PC-9 (cell line): Measurements from ENCODE around the gene MTUS2. TPM values are rescaled to one million over a fixed set of nuclear protein-coding genes. Genes with fewer than 3 reads are reported as not detected.

Source experiments
- BruUV-seq: library from RNA; stranded (reverse); fragments of 400-500 nt; replicated peaks from 2 replicates; lab custom pipeline; 2021; lab: Mats Ljungman, UMichigan
- CTCF ChIA-PET: fragments of 300-600 bp; sonication (Branson Sonifier 250); formaldehyde crosslinking; loops from one replicate; lab custom pipeline; 2022; ENCODE audit warnings: antibody characterized with exemption; lab: Charles Lee
- POLR2A ChIA-PET: fragments of 300-600 bp; sonication (Branson Sonifier 250); formaldehyde crosslinking; loops from one replicate; lab custom pipeline; 2022; ENCODE audit warnings: antibody characterized with exemption; ENCODE audit not compliant: unreplicated experiment; lab: Charles Lee
- DNase-seq, 2 experiments: peaks; one replicate each; pipeline versions ENCODE4 v3.0.0 to v3.0.0-alpha.2; 2015 to 2022; ENCODE audit warnings: mixed read lengths in 1 of 2
- H2AFZ ChIP-seq: fragments of 200-600 bp; sonication (generic); 2 replicates; pipeline ENCODE4 v1.8.1; 2017; ENCODE audit warnings: antibody characterized with exemption
- H3F3A ChIP-seq: fragments of 200-600 bp; sonication (generic); 2 replicates; pipeline ENCODE4 v1.8.1; 2017; ENCODE audit warnings: antibody characterized with exemption, mild to moderate bottlenecking, low read depth; ENCODE audit not compliant: insufficient read depth
- H3K27ac ChIP-seq: fragments of 200-600 bp; sonication (generic); 2 replicates; pipeline ENCODE4 v1.6.1; 2016; ENCODE audit warnings: mixed run types
- H3K27me3 ChIP-seq: fragments of 200-600 bp; sonication (generic); 2 replicates; pipeline ENCODE4 v1.6.1; 2016; ENCODE audit warnings: low read depth, mixed run types; ENCODE audit not compliant: insufficient read depth
- H3K36me3 ChIP-seq: fragments of 200-600 bp; sonication (generic); 2 replicates; pipeline ENCODE4 v1.6.1; 2016; ENCODE audit warnings: low read depth, mixed run types
- H3K4me1 ChIP-seq: fragments of 200-600 bp; sonication (generic); replicated peaks from 2 replicates; pipeline ENCODE4 v1.6.1; 2016; ENCODE audit warnings: mixed run types; ENCODE audit not compliant: insufficient read depth
- H3K4me2 ChIP-seq: fragments of 200-600 bp; sonication (generic); 2 replicates; pipeline ENCODE4 v1.6.1; 2017; ENCODE audit warnings: mixed run types
- H3K4me3 ChIP-seq: fragments of 200-600 bp; sonication (generic); 2 replicates; pipeline ENCODE4 v1.6.1; 2016; ENCODE audit warnings: mixed run types
- H3K79me2 ChIP-seq: fragments of 200-600 bp; sonication (generic); 2 replicates; pipeline ENCODE4 v1.6.1; 2017; ENCODE audit warnings: low read depth, mixed run types
- H3K9me2 ChIP-seq: fragments of 200-600 bp; sonication (generic); 2 replicates; pipeline ENCODE4 v1.8.1; 2017; ENCODE audit warnings: mild to moderate bottlenecking; ENCODE audit not compliant: insufficient read depth
- H3K9me3 ChIP-seq: fragments of 200-600 bp; sonication (generic); 2 replicates; pipeline ENCODE4 v1.8.1; 2016; ENCODE audit warnings: low read depth; ENCODE audit not compliant: insufficient read depth
- H4K20me1 ChIP-seq: fragments of 200-600 bp; sonication (generic); 2 replicates; pipeline ENCODE4 v1.8.1; 2017; ENCODE audit not compliant: insufficient read depth
- CTCF ChIP-seq: fragments of 200-600 bp; sonication (generic); conservative IDR thresholded peaks from 2 replicates; pipeline ENCODE4 v1.6.1; 2017; ENCODE audit warnings: mixed run types, antibody characterized with exemption, mild to moderate bottlenecking, moderate library complexity
- EZH2 ChIP-seq: fragments of 200-600 bp; sonication (generic); IDR thresholded peaks from 2 replicates; pipeline ENCODE4 v1.8.0; 2017; ENCODE audit warnings: antibody characterized with exemption, low read depth
- intact Hi-C: fragments of 100-400 bp; cut with micrococcal nuclease; formaldehyde crosslinking; loops from one replicate; pipeline ENCODE4 v1.10.0; 2022; ENCODE audit not compliant: unreplicated experiment
- total RNA-seq: library from RNA; stranded (reverse); gene quantifications from 2 replicates; pipeline ENCODE4 v1.2.3, GENCODE V29; 2021

Gene MTUS2
- total RNA-seq, 1 experiment from 2014 or later = not detected

DNA sequence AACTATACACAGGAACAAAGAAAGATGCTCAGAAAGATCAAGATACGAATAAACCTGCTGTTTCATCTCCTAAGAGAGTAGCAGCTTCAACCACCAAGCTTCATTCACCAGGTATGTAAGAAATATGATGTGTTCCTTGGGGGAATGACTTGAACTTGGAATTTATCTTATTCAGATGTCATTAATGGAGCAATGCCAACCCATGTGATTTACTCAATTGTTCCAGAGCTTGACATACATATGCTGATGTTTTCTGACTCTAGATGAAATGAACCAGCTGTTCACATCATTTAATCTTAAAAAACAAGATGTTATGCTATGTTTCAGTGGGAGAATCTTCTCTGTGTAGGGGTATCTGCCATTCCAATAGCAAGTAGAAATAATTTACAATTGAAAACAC is 504.5 kb downstream of the MTUS2 start:
- no peaks in the 10 kb centered on the region for H3K9me2 ChIP-seq
- no peak overlapping the region for H3K27ac ChIP-seq
- BruUV-seq = no TSS peak
- H3K4me1 ChIP-seq = no peaks in the 10 kb centered on the region
- intact Hi-C loops = no loop called here
- H3K4me3 ChIP-seq = no peak overlapping the region
- CTCF ChIA-PET = no interaction called here
- H3K27me3 ChIP-seq = peaks cover 54% of the 10 kb centered on the region
- no peaks in the 10 kb centered on the region for H4K20me1 ChIP-seq
- TF ChIP-seq EZH2 = no peak
- H3K36me3 ChIP-seq = no peaks in the 10 kb centered on the region
- no peaks in the 10 kb centered on the region for H3F3A ChIP-seq
- no peaks in the 10 kb centered on the region; the same call in 1 of the 2 replicates for H3K9me3 ChIP-seq
- POLR2A ChIA-PET = no interaction called here
- H3K79me2 ChIP-seq = no peaks in the 10 kb centered on the region
- no peak overlapping the region for H3K4me2 ChIP-seq
- no peak overlapping the region for H2AFZ ChIP-seq
- DNase-seq = no peak

DNA sequence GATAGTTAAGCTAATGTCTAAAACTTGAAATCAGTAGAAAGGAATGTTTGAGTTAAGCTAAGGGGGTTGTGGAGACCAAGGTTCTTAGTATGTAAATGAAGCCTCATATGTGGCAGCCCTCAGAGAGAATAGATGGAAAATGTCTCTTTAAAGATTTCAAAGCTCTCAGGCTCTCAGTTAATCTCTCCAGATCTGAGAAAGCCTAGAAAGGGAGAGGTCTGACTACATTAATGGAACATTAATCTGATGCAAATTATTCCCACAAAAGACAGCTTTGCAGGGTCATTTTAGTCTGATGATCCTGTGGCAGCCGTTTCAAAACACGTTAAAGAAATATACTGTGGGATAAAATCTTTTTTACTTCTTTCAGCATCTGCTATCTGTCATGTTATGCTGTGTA is 508.4 kb downstream of the MTUS2 start:
- H3K4me2 ChIP-seq = no peak overlapping the region
- H3K79me2 ChIP-seq = no peaks in the 10 kb centered on the region
- ChIA-PET POLR2A (no interaction called here), CTCF (no interaction called here)
- H2AFZ ChIP-seq = no peak overlapping the region
- H3F3A ChIP-seq = no peaks in the 10 kb centered on the region
- H3K4me3 ChIP-seq = no peak overlapping the region
- no peaks in the 10 kb centered on the region for H3K4me1 ChIP-seq
- BruUV-seq = no TSS peak
- H3K9me2 ChIP-seq = no peaks in the 10 kb centered on the region
- H3K36me3 ChIP-seq = no peaks in the 10 kb centered on the region
- H4K20me1 ChIP-seq = no peaks in the 10 kb centered on the region
- intact Hi-C loops = no loop called here
- no peak for TF ChIP-seq CTCF
- TF ChIP-seq EZH2 = no peak
- peaks cover 28% of the 10 kb centered on the region for H3K27me3 ChIP-seq
- DNase-seq = no peak
- no peak overlapping the region for H3K27ac ChIP-seq
- H3K9me3 ChIP-seq = no peaks in the 10 kb centered on the region; the same call in 1 of the 2 replicates

- Histone ChIP-seq H3K27me3 (peaks cover 61% of the 10 kb centered on the region), H3K79me2 (no peaks in the 10 kb centered on the region), H3K36me3 (no peaks in the 10 kb centered on the region), H3K4me1 (no peaks in the 10 kb centered on the region), H3K27ac (no peak overlapping the region), H3K9me3 (no peaks in the 10 kb centered on the region), H4K20me1 (no peaks in the 10 kb centered on the region), H3K4me3 (no peak overlapping the region), H3K4me2 (no peak overlapping the region), H3K9me2 (peaks cover 4% of the 10 kb centered on the region; the same call in 1 of the 2 replicates), H3F3A (no peaks in the 10 kb centered on the region), H2AFZ (no peak overlapping the region)
- ChIA-PET CTCF (no interaction called here), POLR2A (no interaction called here)
- TF ChIP-seq CTCF (no peak), EZH2 (no peak)
- BruUV-seq = no TSS peak
- intact Hi-C loops = no loop called here
- DNase-seq = no peak
Observed at GRCh38 chr13:29336356-29336755, 516.2 kb downstream of the MTUS2 start.
